ENCODE data around the gene DVL3.

- TF ChIP-seq, protein P1, sequence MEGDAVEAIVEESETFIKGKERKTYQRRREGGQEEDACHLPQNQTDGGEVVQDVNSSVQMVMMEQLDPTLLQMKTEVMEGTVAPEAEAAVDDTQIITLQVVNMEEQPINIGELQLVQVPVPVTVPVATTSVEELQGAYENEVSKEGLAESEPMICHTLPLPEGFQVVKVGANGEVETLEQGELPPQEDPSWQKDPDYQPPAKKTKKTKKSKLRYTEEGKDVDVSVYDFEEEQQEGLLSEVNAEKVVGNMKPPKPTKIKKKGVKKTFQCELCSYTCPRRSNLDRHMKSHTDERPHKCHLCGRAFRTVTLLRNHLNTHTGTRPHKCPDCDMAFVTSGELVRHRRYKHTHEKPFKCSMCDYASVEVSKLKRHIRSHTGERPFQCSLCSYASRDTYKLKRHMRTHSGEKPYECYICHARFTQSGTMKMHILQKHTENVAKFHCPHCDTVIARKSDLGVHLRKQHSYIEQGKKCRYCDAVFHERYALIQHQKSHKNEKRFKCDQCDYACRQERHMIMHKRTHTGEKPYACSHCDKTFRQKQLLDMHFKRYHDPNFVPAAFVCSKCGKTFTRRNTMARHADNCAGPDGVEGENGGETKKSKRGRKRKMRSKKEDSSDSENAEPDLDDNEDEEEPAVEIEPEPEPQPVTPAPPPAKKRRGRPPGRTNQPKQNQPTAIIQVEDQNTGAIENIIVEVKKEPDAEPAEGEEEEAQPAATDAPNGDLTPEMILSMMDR (IDR thresholded peaks at IDR 0.05; ENCODE audit: insufficient read depth, low read length, poor library complexity, severe bottlenecking) = no peak
- no peak for TF ChIP-seq EZH2phosphoT487 (conservative IDR thresholded peaks at IDR 0.05; ENCODE audit: low read length)
Measured at GRCh38 chr3:184200825-184201224, 45.6 kb downstream of the DVL3 start.

Measured in SU-DHL-6 (cell line).